ENCODE measurements around the gene PTPN20.

DNA sequence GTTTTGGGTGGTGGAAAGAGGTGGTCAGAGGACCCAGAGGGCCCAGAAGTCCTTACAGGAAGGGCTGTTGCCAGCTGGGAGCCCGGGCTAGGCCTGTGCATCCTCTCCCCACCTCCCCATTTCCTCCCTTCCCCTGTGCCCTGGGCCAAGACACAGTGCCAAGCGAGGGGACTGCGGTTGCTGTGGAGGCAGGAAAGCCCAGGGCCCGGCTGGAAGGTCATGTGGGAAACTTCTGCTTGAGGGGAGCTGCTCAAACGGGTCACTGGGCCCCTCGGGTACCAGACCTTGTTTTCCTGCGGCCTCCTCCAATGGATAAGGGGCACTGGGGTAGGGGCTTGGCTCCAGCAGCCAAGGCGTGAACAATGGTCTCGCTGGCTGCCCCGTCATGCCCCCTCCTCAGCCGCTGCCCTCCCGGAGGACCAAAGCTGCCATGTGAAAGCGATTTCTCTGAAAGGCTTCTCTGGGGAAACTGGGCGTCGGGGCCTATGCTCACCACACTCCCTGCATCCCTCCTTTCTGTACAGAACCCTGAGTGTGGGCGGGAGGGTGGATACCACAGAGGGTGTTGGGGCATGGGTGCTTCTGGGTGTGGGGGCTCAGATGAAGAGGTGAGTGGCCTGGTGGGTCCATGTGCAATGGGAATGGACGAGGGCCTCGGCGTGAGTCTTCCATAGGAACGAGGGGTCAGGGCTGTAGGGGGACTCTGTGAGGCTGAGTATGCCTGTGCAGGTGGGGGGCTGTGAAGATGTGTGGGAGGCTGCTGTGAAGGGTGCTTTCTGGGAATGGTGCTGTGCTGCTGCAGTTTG lies 135.3 kb downstream of the PTPN20 start:
- TF ChIP-seq, protein P1, sequence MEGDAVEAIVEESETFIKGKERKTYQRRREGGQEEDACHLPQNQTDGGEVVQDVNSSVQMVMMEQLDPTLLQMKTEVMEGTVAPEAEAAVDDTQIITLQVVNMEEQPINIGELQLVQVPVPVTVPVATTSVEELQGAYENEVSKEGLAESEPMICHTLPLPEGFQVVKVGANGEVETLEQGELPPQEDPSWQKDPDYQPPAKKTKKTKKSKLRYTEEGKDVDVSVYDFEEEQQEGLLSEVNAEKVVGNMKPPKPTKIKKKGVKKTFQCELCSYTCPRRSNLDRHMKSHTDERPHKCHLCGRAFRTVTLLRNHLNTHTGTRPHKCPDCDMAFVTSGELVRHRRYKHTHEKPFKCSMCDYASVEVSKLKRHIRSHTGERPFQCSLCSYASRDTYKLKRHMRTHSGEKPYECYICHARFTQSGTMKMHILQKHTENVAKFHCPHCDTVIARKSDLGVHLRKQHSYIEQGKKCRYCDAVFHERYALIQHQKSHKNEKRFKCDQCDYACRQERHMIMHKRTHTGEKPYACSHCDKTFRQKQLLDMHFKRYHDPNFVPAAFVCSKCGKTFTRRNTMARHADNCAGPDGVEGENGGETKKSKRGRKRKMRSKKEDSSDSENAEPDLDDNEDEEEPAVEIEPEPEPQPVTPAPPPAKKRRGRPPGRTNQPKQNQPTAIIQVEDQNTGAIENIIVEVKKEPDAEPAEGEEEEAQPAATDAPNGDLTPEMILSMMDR (conservative IDR thresholded peaks at IDR 0.05), result no peak
- TF ChIP-seq ZFX (IDR thresholded peaks at IDR 0.05), result no peak

All from C4-2B (cell line).